ENCODE results near the gene SIT1. TPM values are rescaled to one million over a fixed set of nuclear protein-coding genes. Genes with fewer than 3 reads are reported as not detected.

SIT1 gene
- total RNA-seq, 1 experiment from 2014 or later = not detected

DNA sequence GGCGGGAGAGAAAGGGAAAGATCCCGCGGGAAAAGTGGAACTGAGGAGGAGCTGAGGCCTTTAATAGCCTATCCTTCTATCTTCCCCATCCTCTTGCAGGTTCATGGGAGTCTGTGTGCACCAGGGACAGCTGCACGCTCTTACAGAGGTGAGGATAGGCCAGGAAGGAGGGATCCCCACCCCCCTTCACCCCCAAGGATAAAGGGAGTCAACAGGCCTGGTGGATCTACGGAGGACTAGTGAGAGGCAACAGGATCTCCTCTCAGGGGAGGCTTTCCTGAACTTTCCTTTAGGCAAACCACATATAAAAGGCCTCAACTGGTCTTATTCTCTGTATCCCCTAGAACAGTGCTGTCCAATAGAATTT is 44.6 kb downstream of the SIT1 start:
- DNase-seq (ENCODE audit: low spot score) = no peak

DNA sequence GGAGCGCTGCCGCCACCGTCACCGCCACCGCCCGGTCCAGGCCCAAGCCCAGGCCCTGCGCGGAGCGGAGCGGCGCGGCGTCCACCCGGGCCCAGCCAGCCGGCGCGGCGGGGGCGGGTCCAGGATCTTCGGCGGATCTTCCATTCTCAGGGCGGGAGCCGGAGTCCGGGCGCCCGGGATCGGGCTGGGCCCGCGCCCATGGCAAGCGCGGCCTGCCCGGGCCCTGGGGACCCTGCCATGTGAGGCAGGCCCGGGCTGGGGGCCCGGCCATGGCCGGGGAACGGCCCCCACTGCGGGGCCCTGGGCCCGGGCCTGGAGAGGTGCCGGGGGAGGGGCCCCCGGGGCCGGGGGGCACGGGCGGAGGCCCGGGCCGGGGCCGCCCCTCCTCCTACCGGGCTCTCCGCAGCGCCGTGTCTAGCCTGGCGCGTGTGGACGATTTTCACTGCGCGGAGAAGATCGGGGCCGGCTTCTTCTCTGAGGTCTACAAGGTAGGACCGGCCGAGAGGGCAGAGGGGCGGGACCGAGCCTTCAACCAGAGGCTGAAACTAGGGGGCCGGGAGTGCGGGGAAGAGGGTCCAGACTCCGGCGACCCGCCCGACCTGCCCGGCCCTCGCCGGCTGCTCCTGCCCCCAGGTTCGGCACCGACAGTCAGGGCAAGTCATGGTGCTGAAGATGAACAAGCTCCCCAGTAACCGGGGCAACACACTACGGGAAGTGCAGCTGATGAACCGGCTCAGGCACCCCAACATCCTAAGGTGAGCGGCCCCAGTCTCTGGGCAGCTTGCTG is 45.2 kb downstream of the SIT1 start:
- no peak for DNase-seq (ENCODE audit: low spot score)

DNA sequence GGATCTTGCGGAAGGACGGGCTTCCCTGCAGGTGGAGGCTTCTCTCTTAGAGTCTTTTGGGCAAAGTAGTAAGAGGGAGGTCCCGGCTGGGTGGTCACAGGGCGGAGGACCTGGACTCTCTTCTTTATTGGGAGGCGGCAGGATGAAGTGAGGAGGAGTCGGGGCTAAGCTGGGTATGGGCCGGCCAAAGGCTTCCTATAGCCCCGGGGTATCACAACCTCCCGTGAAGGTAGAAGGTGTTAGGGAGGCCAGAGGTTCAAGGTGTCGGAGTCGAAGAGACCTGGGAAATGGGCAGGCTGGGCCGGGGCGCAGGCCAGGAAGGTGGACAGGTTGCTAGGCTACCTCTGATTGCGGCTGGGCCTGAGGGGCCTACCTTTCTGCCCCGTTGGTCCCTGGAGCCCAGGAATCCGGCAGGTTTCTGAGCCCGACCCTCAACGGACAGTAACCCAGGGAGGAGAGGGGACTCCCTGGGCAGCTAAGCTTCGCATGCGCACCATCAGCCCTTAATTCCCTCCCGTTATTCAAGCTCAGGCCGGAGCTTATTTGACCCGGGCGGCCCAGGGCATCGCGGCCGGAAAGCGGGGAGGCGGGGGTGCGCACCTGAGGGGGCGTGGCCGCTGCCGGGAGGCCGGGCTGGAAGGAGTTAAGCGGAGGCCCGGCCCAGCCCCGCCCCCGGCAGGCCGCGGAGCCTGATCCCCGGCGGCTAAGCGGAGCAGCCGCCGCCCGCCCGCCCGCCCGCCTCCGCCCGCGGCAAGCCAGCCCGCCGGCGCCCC is 46.0 kb downstream of the SIT1 start, which contains the start of gene TESK1:
Gene TESK1 (plus strand): TSS at position 685 of the 773 bp plus-strand sequence. CDS start 358 bp downstream, outside the sequence.
- peak; percentile 43 for DNase-seq (ENCODE audit: low spot score)

DNA sequence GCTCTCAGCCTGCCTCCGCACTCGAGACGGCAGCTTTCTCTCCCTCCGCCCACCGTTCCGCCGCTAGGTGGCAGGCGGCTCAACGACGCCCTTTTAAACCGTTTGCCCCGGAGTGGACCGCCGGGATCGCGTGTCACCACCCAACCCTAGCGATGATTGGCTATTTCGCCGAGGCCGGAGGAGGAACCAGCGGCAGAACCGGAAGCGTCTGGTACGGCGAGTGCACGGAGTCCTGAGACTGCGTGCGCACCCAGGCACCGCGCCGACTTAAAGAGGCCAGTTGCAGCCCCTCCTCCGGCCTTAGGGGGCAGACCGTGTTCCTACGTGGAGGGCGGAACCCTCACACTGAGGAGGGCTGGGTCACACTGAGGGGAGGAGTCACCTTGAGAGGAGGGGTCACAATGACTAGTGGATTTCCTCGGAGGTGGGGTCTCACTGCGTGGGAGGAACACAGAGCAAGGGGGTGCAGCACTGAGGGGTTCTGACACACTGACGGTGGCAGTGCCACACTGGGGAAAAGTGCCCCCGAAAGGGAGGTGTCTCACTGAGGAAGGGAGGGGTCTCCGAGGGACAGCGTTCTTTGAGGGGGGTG is 46.6 kb downstream of the SIT1 start:
- DNase-seq (ENCODE audit: low spot score) = peak; percentile 98

DNA sequence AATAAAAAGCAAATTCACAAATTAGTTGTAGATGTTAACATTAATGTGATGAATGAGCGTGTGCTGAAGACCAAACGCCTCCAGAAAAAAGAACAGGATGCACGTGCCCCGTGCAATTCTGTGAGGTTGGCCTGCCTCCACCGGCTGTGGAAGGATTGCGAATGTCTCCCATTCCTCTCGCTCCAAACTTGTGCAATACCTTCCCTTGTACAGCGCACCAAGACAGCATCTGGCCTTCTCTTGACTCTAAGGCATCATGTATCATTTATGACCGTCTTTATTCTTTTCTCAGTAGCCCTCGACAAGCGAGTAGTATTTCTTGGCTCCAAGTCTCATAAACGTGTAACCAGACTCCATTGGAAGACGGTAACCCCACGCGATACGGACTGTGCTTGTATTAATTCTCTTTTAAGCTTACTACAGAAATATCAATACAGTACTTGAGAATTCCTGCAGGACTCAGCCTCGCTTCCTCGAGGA is 47.2 kb downstream of the SIT1 start:
- no peak for DNase-seq (ENCODE audit: low spot score)

DNA sequence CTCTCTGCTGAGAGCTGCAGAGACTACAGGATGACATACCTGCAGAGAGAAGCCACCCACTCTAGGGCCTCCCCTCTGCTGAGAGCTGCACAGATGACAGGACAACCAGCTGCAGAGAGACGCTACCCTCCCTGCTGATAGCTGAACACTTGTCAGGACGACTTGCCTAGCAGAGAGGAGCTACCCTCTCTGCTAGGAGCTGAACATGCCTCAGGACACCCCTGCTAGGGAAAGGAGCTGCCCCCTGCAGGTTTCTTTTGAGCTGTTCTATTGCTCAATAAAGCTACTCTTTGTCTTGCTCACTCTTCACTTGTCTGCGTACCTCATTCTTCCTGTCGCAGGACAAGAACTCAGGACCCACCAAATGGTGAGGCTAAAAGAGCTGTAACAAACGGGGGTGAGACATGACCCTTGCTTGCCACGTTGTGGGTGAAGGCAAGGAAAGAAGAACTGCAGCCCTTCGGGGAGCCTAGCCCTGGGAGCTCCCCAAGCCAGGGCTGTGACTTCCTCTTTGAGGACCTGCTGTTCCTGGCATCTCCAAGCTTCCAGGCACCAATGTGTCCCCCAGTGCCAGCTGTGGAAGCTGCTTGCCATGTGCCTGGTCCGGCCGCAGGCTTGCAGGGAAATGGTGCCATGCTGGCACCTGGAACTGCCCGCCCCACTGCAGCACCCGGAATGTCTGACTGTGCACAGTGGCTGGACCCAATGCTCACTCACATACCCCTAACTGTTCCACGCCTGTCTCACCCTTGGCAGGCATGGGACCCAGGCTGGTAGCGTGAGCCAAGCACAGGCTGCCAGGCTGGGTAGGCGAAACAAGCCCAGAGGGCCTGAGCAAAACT is 50.7 kb downstream of the SIT1 start:
- no peak for DNase-seq (ENCODE audit: low spot score)

Other genes starting within 250 kb of the SIT1 start
- gene RUSC2, start 160.8 kb downstream of the SIT1 start, total RNA-seq (2014; rRNA removed; shearing (Covaris generic)) = 18.6 and 19.9 TPM in 2 replicates
- gene TESK1, start 45.7 kb downstream of the SIT1 start, total RNA-seq (2014; rRNA removed; shearing (Covaris generic)) = 11.3 and 15.1 TPM in 2 replicates
- gene CD72, start 32.5 kb downstream of the SIT1 start, total RNA-seq (2014; rRNA removed; shearing (Covaris generic)) = 0.12 and 0.48 TPM in 2 replicates
- gene RMRP, start 7.1 kb upstream of the SIT1 start, total RNA-seq (2014; rRNA removed; shearing (Covaris generic)) = 1,768 and 6,657 TPM in 2 replicates
- gene CCDC107, start 7.4 kb upstream of the SIT1 start, total RNA-seq (2014; rRNA removed; shearing (Covaris generic)) = 5.7 and 12.6 TPM in 2 replicates
- gene ARHGEF39, start 14.3 kb upstream of the SIT1 start, total RNA-seq (2014; rRNA removed; shearing (Covaris generic)) = 2.5 and 3.6 TPM in 2 replicates
- gene CA9, start 23.0 kb upstream of the SIT1 start, total RNA-seq (2014; rRNA removed; shearing (Covaris generic)) = not detected in 2 replicates
- 423 and 447 TPM in 2 replicates for gene TPM2, start 39.0 kb upstream of the SIT1 start, total RNA-seq (2014; rRNA removed; shearing (Covaris generic))
- gene TLN1, start 81.3 kb upstream of the SIT1 start, total RNA-seq (2014; rRNA removed; shearing (Covaris generic)) = 139 and 155 TPM in 2 replicates
- gene CREB3, start 81.7 kb upstream of the SIT1 start, total RNA-seq (2014; rRNA removed; shearing (Covaris generic)) = 76.5 and 103 TPM in 2 replicates
- gene GBA2, start 98.3 kb upstream of the SIT1 start, total RNA-seq (2014; rRNA removed; shearing (Covaris generic)) = 12.2 and 15.0 TPM in 2 replicates
- gene RGP1, start 98.4 kb upstream of the SIT1 start, total RNA-seq (2014; rRNA removed; shearing (Covaris generic)) = 10.4 and 16.1 TPM in 2 replicates
- not detected in 2 replicates for gene MSMP, start 103.3 kb upstream of the SIT1 start, total RNA-seq (2014; rRNA removed; shearing (Covaris generic))
- gene NPR2, start 140.7 kb upstream of the SIT1 start, total RNA-seq (2014; rRNA removed; shearing (Covaris generic)) = 1.9 and 2.1 TPM in 2 replicates
- gene SPAG8, start 161.3 kb upstream of the SIT1 start, total RNA-seq (2014; rRNA removed; shearing (Covaris generic)) = 0.21 and 0.29 TPM in 2 replicates
- gene HINT2, start 164.1 kb upstream of the SIT1 start, total RNA-seq (2014; rRNA removed; shearing (Covaris generic)) = 36.3 and 49.2 TPM in 2 replicates
- gene FAM221B, start 177.8 kb upstream of the SIT1 start, total RNA-seq (2014; rRNA removed; shearing (Covaris generic)) = not detected in 2 replicates
- 1.6 and 2.7 TPM in 2 replicates for gene TMEM8B, start 178.3 kb upstream of the SIT1 start, total RNA-seq (2014; rRNA removed; shearing (Covaris generic))
- gene OR13J1, start 219.5 kb upstream of the SIT1 start, total RNA-seq (2014; rRNA removed; shearing (Covaris generic)) = not detected in 2 replicates

All from A172 (cell line).